ENCODE measurements around the gene AGL. TPM values are rescaled to one million over a fixed set of nuclear protein-coding genes. Genes with fewer than 3 reads are reported as not detected.

Gene AGL
- total and polyA plus RNA-seq, 2 of the 13 experiments (the other 11 are each of a cell fraction or from before 2014, with no cell fraction given), result 4.3 to 13.1 TPM

DNA sequence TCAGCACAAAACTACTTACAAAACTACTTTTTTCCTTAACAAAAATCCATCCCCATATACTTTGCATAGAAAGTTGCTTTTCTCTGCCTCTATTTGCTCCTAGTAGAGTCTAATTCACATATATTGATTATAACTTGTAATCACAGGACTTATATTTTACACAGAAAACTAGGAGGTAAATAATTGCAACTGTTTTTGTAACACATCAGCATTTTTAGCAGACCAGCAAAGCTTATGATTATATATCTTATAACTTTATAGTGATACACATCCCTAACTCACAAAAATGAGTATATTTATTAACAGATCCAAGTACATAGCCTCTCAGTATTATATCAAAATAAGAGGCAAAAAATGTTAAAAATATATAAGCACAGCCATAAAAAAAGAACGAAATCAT lies 102.4 kb downstream of the AGL start (continued):
- TF ChIP-seq KDM1A (CRISPR knock-in tag; IDR thresholded peaks at IDR 0.05) (no peak), ZNF230 (CRISPR knock-in tag; IDR thresholded peaks at IDR 0.05) (no peak)

DNA sequence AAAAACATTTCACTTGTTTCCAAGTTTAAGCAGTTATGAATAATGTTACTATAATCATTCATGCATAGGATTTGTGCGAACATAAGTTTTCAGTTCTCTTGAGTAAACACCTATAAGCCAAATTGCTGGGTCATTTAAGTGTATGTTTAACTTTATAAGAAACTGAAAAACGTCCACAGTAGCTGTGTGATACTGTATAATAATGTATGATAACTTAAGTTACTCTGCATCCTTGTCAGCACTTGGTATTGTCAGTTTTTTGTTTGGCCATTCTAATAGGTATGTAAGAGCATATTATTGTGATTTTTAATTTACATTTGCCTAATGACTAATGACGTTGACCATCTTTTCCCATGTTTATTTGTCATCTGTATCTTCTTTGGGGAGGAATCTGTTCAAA lies 105.2 kb downstream of the AGL start:
- Histone ChIP-seq H3K27ac (ENCODE audit: extremely low read length, insufficient read depth, low read length) (no peak overlapping the region), H3K4me2 (ENCODE audit: low read depth, low read length) (no peak overlapping the region), H3K4me1 (ENCODE audit: insufficient read depth, low read length) (peaks cover 20% of the 10 kb centered on the region), H3K9ac (ENCODE audit: insufficient read depth, low read depth, low read length) (no peak overlapping the region), H3K79me2 (ENCODE audit: insufficient read depth, low read length) (no peaks in the 10 kb centered on the region), H3K27me3 (ENCODE audit: control insufficient read depth in 1 of 2, insufficient read depth in 2 of 2, low read length in 2 of 2) (no peaks in the 10 kb centered on the region), H3K36me3 (replicated peaks in 1 of 2; ENCODE audit: control insufficient read depth in 1 of 2, insufficient read depth in 2 of 2, low read length in 2 of 2) (no peaks in the 10 kb centered on the region), H4K20me1 (ENCODE audit: insufficient read depth, low read length) (no peaks in the 10 kb centered on the region), H3K9me3 (ENCODE audit: low read length) (no peaks in the 10 kb centered on the region), H3K4me3 (replicated peaks in 1 of 3; ENCODE audit: insufficient read depth in 1 of 3, low read depth in 2 of 3, low read length in 3 of 3) (no peak overlapping the region), H2AFZ (ENCODE audit: low read length) (no peak overlapping the region)
- WGBS (ENCODE audit: low lambda C conversion rate), result 27% methylated on average over 3 of the region's 3 CpGs
- TF ChIP-seq ZNF274 (CRISPR knock-in tag; IDR thresholded peaks at IDR 0.05) (no peak), ZNF7 (CRISPR knock-in tag; IDR thresholded peaks at IDR 0.05) (peak; percentile 97), ZBTB3 (CRISPR knock-in tag; IDR thresholded peaks at IDR 0.05; ENCODE audit: borderline replicate concordance, low read depth) (no peak), ZSCAN22 (CRISPR knock-in tag; IDR thresholded peaks at IDR 0.05) (no peak)
- ChIA-PET CTCF (ENCODE audit: low intra/inter-chr PET ratio, low total read pairs) (interaction anchor here (0.6 kb wide), 1 partner anchor 503 kb away, joined by 3 read pairs; no protein-coding TSS in a partner anchor), POLR2A (no interaction called here)
- BruUV-seq (replicated peaks), result no TSS peak
- FAIRE-seq, result no peak
- ATAC-seq, result no peak
- DNase-seq (ENCODE audit: low spot score), result no peak
- in situ Hi-C loops (cut with HindIII; ENCODE audit: extremely low pct_ligation_motif_present, low pct_unique_long_range_greater_than_20kb), result no loop called here
- intact Hi-C loops (cut with micrococcal nuclease; ENCODE audit: unreplicated experiment), result no loop called here

DNA sequence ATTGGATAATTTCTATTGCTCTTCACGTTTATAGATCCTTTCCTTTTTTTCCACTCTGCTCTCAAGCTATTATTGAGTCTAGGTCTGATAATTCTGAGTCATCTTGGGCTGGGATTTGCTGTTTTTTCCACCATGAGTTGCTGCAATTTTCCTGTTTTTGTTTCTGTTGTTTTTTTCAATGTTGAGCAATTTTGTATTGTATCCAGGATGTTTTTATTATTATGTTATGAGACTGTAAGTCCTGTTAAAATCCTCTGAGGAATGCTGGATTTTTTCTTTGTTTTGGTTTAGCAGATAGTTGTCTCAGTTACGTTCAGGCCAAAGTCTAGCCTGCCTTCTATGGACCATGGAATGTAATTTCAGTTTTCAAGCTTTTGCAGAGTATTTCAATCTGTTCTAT lies 106.6 kb downstream of the AGL start:
- peak; percentile 67 for FAIRE-seq
- H4K20me1 ChIP-seq (ENCODE audit: insufficient read depth, low read length), result no peaks in the 10 kb centered on the region
- peak overlapping the region; percentile 24; the same call in 1 of the 2 replicates for H3K9ac ChIP-seq (ENCODE audit: insufficient read depth, low read depth, low read length)
- no peaks in the 10 kb centered on the region for H3K36me3 ChIP-seq (replicated peaks in 1 of 2; ENCODE audit: control insufficient read depth in 1 of 2, insufficient read depth in 2 of 2, low read length in 2 of 2)
- peak; percentile 29 for DNase-seq (ENCODE audit: low spot score)
- H3K79me2 ChIP-seq (ENCODE audit: insufficient read depth, low read length), result no peaks in the 10 kb centered on the region
- no peaks in the 10 kb centered on the region for H3K9me3 ChIP-seq (ENCODE audit: low read length)
- POLR2A ChIA-PET, result interaction anchor here (2.3 kb wide), 1 partner anchor 13 kb away, joined by 6 read pairs; the partner anchor contains the start of gene SLC35A3
- ATAC-seq, result peak; percentile 94
- CTCF ChIA-PET (ENCODE audit: low intra/inter-chr PET ratio, low total read pairs), result no interaction called here
- H2AFZ ChIP-seq (ENCODE audit: low read length), result peak overlapping the region; percentile 42
- WGBS (ENCODE audit: low lambda C conversion rate), result 0% methylated on average over 2 of the region's 2 CpGs
- H3K27me3 ChIP-seq (ENCODE audit: control insufficient read depth in 1 of 2, insufficient read depth in 2 of 2, low read length in 2 of 2), result no peaks in the 10 kb centered on the region
- in situ Hi-C loops (cut with HindIII; ENCODE audit: extremely low pct_ligation_motif_present, low pct_unique_long_range_greater_than_20kb), result no loop called here
- H3K4me1 ChIP-seq (ENCODE audit: insufficient read depth, low read length), result peaks cover 20% of the 10 kb centered on the region
- BruUV-seq (replicated peaks), result no TSS peak
- intact Hi-C loops (cut with micrococcal nuclease; ENCODE audit: unreplicated experiment), result no loop called here
- peak overlapping the region; percentile 44 for H3K27ac ChIP-seq (ENCODE audit: extremely low read length, insufficient read depth, low read length)
- H3K4me3 ChIP-seq (replicated peaks in 1 of 3; ENCODE audit: insufficient read depth in 1 of 3, low read depth in 2 of 3, low read length in 3 of 3), result peak overlapping the region in 1 of 3 experiments; percentile 35; a peak in 1 of 6 replicates
- peak overlapping the region; percentile 67 for H3K4me2 ChIP-seq (ENCODE audit: low read depth, low read length)
- TF ChIP-seq ZNF749 (CRISPR knock-in tag; IDR thresholded peaks at IDR 0.05; ENCODE audit: borderline replicate concordance) (no peak), ZNF383 (CRISPR knock-in tag; IDR thresholded peaks at IDR 0.05; ENCODE audit: borderline replicate concordance) (no peak), TARDBP (CRISPR knock-in tag; IDR thresholded peaks at IDR 0.05) (no peak), REXO4 (CRISPR knock-in tag; IDR thresholded peaks at IDR 0.05; ENCODE audit: borderline replicate concordance) (no peak), NCOR1 (IDR thresholded peaks at IDR 0.05; ENCODE audit: borderline replicate concordance, low read length) (peak; percentile 27; the same call in 1 of the 2 replicates), ZC3H13 (CRISPR knock-in tag; IDR thresholded peaks at IDR 0.05) (no peak), ZNF772 (CRISPR knock-in tag; IDR thresholded peaks at IDR 0.05) (no peak), ZNF841 (CRISPR knock-in tag; IDR thresholded peaks at IDR 0.05; ENCODE audit: borderline replicate concordance) (no peak)
- TF ChIP-seq, protein P1, sequence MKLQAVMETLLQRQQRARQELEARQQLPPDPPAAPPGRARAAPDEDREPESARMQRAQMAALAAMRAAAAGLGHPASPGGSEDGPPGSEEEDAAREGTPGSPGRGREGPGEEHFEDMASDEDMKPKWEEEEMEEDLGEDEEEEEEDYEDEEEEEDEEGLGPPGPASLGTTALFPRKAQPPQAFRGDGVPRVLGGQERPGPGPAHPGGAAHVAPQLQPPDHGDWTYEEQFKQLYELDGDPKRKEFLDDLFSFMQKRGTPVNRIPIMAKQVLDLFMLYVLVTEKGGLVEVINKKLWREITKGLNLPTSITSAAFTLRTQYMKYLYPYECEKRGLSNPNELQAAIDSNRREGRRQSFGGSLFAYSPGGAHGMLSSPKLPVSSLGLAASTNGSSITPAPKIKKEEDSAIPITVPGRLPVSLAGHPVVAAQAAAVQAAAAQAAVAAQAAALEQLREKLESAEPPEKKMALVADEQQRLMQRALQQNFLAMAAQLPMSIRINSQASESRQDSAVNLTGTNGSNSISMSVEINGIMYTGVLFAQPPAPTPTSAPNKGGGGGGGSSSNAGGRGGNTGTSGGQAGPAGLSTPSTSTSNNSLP (IDR thresholded peaks at IDR 0.05; ENCODE audit: low read depth, low read length), result peak; percentile 32; the same call in 1 of the 2 replicates
- TF ChIP-seq, protein P2, sequence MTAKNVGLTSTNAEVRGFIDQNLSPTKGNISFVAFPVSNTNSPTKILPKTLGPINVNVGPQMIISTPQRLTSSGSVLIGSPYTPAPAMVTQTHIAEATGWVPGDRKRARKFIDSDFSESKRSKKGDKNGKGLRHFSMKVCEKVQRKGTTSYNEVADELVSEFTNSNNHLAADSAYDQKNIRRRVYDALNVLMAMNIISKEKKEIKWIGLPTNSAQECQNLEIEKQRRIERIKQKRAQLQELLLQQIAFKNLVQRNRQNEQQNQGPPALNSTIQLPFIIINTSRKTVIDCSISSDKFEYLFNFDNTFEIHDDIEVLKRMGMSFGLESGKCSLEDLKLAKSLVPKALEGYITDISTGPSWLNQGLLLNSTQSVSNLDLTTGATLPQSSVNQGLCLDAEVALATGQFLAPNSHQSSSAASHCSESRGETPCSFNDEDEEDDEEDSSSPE (CRISPR knock-in tag; IDR thresholded peaks at IDR 0.05), result no peak

Data from HepG2 (cell line).